CD8-positive, alpha-beta memory T cell (primary cell): ENCODE results near the gene ENDOU. TPM values are rescaled to one million over a fixed set of nuclear protein-coding genes. Genes with fewer than 3 reads are reported as not detected.
A peak's percentile ranks its signal among the peaks of the same experiment; 100 is the strongest.
"Not testable (repeated sequence)": the region's sequence is repeated elsewhere in the genome, so short reads cannot be mapped to it uniquely, and the experiment has no call there.

ENCODE experiments used
- CTCF ChIA-PET: fragments of 350-600 bp; sonication (Branson Sonifier 250); formaldehyde crosslinking; loops from one replicate; lab custom pipeline; 2021; ENCODE audit warnings: antibody characterized with exemption; lab: Charles Lee
- POLR2A ChIA-PET: fragments of 350-600 bp; sonication (Branson Sonifier 250); formaldehyde crosslinking; loops from one replicate; lab custom pipeline; 2021; ENCODE audit warnings: antibody characterized with exemption; lab: Charles Lee
- DNase-seq, 5 donors: peaks; one replicate each; pipeline versions ENCODE4 v3.0.0 to v3.0.0-alpha.2; 2020 to 2022; ENCODE audit warnings: mixed read lengths in 1 of 5
- H3K27ac ChIP-seq: one replicate; pipeline ENCODE4 v1.7.0; 2013; ENCODE audit warnings: low read depth, mild to moderate bottlenecking, low read length, moderate library complexity
- H3K27me3 ChIP-seq: 2 replicates; pipeline ENCODE4 v1.7.0; 2013; ENCODE audit warnings: low read length, mild to moderate bottlenecking; ENCODE audit not compliant: insufficient read depth, poor library complexity, severe bottlenecking
- H3K36me3 ChIP-seq: 2 replicates; pipeline ENCODE4 v1.7.0; 2013; ENCODE audit warnings: mild to moderate bottlenecking, low read length, moderate library complexity; ENCODE audit not compliant: insufficient read depth
- H3K4me1 ChIP-seq: 2 replicates; pipeline ENCODE4 v1.7.0; 2013; ENCODE audit warnings: mild to moderate bottlenecking, low read length, moderate library complexity; ENCODE audit not compliant: insufficient read depth
- H3K4me3 ChIP-seq: 2 replicates; pipeline ENCODE4 v1.7.0; 2013; ENCODE audit warnings: mild to moderate bottlenecking, low read length
- H3K9me3 ChIP-seq: 2 replicates; pipeline ENCODE4 v1.7.0; 2013; ENCODE audit warnings: mild to moderate bottlenecking, low read length
- H3K27ac Mint-ChIP-seq, 8 donors: one replicate each; pipeline ENCODE4 v1.8.0; 2020 to 2021; ENCODE audit warnings: mixed read lengths in 8 of 8, mild to moderate bottlenecking in 6 of 8, inconsistent platforms in 3 of 8, moderate library complexity in 3 of 8
- H3K27me3 Mint-ChIP-seq, 2 donors: one replicate each; pipeline ENCODE4 v1.8.0; 2020 to 2021; ENCODE audit warnings: mixed read lengths in 2 of 2, mild to moderate bottlenecking in 1 of 2, moderate library complexity in 1 of 2
- H3K36me3 Mint-ChIP-seq, 3 donors: one replicate each; pipeline ENCODE4 v1.8.0; 2020 to 2021; ENCODE audit warnings: mixed read lengths in 3 of 3, inconsistent platforms in 1 of 3, mild to moderate bottlenecking in 1 of 3
- H3K4me1 Mint-ChIP-seq, 3 donors: one replicate each; pipeline ENCODE4 v1.8.0; 2020 to 2021; ENCODE audit warnings: mixed read lengths in 3 of 3, inconsistent platforms in 1 of 3, mild to moderate bottlenecking in 1 of 3
- H3K4me3 Mint-ChIP-seq, 7 donors: one replicate each; pipeline ENCODE4 v1.8.0; 2020 to 2021; ENCODE audit warnings: mixed read lengths in 7 of 7, mild to moderate bottlenecking in 6 of 7, moderate library complexity in 4 of 7, inconsistent platforms in 2 of 7
- H3K9me3 Mint-ChIP-seq, 5 donors: one replicate each; pipeline ENCODE4 v1.8.0; 2020 to 2022; ENCODE audit warnings: mixed read lengths in 5 of 5, mild to moderate bottlenecking in 3 of 5, moderate library complexity in 2 of 5, inconsistent platforms in 1 of 5
- polyA plus RNA-seq: library from polyadenylated mRNA; unstranded; fragments of 300-500 nt; fragmentation: Illumina TruSeq; gene quantifications from one replicate; pipeline ENCODE4 v1.2.3, GENCODE V29; 2021
- total RNA-seq, 2 experiments: library from RNA; stranded (reverse); gene quantifications; one replicate each; pipeline ENCODE4 v1.2.3, GENCODE V29; 2021

The ENDOU gene
- total and polyA plus RNA-seq, 3 experiments from 2014 or later, result not detected

DNA sequence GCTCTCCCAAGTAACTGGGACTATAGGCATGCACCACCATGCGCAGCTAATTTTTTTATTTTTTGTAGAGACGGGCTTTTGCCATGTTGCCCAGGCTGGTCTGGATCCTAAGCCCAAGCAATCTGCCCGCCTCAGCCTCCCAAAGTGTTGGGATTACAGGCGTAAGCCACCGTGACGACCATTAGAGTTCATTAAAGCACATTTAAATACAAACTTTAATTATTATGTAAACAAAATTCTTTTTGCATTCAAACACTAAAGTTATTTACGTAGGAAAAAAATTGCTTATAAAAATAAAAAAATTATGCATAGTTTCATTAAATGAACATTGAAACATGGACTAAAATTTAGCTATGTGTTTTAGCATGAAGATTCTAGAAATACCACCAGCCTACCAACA, 26.7 kb downstream of the ENDOU start:
- CTCF ChIA-PET, result no interaction called here
- peaks cover 4 to 69% (median 24%) of the 10 kb centered on the region in 3 donors for H3K36me3 Mint-ChIP-seq

DNA sequence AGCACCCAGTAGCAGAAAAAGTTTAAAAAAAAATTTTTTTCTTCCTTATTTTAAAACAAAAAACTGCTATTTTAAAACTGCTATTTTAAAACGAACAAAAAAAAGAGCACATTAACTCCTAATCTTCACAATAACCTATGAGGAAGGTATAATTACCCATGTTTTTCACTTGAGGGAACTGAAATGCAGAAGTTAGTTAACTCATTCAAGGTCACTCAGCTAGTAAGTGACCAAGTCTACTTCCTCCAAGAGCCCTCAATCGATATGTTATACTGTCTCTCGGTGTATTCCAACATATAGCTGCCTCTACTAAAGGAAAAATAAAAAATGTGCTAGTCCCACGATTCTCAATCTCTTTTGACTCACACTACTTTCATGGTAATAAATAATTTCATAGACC, 27.2 kb downstream of the ENDOU start:
- peaks cover 17% of the 10 kb centered on the region for H3K36me3 ChIP-seq
- no peak overlapping the region for H3K4me3 Mint-ChIP-seq
- no peaks in the 10 kb centered on the region for H3K4me1 ChIP-seq
- H3K27me3 Mint-ChIP-seq, result no peaks in the 10 kb centered on the region
- H3K4me1 Mint-ChIP-seq, result peaks cover 8 to 45% (median 26%) of the 10 kb centered on the region in 3 donors
- H3K36me3 Mint-ChIP-seq, result peaks cover 4 to 70% (median 27%) of the 10 kb centered on the region in 3 donors
- H3K27ac ChIP-seq, result no peak overlapping the region
- H3K27ac Mint-ChIP-seq, result no peak overlapping the region
- H3K9me3 ChIP-seq, result no peaks in the 10 kb centered on the region
- ChIA-PET POLR2A (no interaction called here), CTCF (no interaction called here)
- DNase-seq, result no peak
- no peak overlapping the region for H3K4me3 ChIP-seq
- H3K27me3 ChIP-seq, result no peaks in the 10 kb centered on the region
- no peaks in the 10 kb centered on the region for H3K9me3 Mint-ChIP-seq

More for the DNA sequence above, 26.7 kb downstream of the ENDOU start:
- POLR2A ChIA-PET, result interaction anchor here (0.7 kb wide), 1 partner anchor 487 kb away, joined by 4 read pairs; no protein-coding TSS in a partner anchor
- H3K36me3 ChIP-seq, result peaks cover 17% of the 10 kb centered on the region
- no peaks in the 10 kb centered on the region for H3K4me1 ChIP-seq
- Mint-ChIP-seq H3K4me1 (peaks cover 12 to 48% (median 31%) of the 10 kb centered on the region in 3 donors), H3K27ac (peak overlapping the region in 2 of 8 donors; percentile 47 to 81), H3K27me3 (no peaks in the 10 kb centered on the region), H3K4me3 (no peak overlapping the region), H3K9me3 (no peaks in the 10 kb centered on the region)
- no peak overlapping the region for H3K4me3 ChIP-seq
- no peak overlapping the region for H3K27ac ChIP-seq
- DNase-seq, result no peak
- no peaks in the 10 kb centered on the region for H3K9me3 ChIP-seq
- no peaks in the 10 kb centered on the region for H3K27me3 ChIP-seq

DNA sequence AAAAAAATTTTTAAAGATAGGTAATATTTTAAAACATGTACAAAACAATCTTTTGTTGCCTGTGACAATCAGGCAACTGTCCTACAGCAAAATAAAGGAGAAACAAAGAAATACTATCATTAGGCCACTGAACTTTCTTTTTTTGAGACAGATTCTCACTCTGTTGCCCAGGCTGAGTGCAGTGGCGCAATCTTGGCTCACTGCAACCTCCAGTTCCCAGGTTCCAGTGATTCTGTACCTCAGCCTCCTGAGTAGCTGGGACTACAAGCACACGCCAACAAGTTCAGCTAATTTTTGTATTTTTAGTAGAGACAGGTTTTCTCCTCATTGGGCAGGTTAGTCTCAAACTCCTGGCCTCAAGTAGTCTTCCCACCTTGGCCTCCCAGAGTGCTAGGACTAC, 36.1 kb downstream of the ENDOU start:
- Histone ChIP-seq H3K27me3 (no peaks in the 10 kb centered on the region), H3K9me3 (no peaks in the 10 kb centered on the region), H3K27ac (no peak overlapping the region), H3K36me3 (no peaks in the 10 kb centered on the region), H3K4me3 (no peak overlapping the region), H3K4me1 (no peaks in the 10 kb centered on the region)
- CTCF ChIA-PET, result no interaction called here
- no peak for DNase-seq
- H3K4me3 Mint-ChIP-seq, result no peak overlapping the region
- peaks cover 3 to 64% (median 30%) of the 10 kb centered on the region in 3 donors for H3K36me3 Mint-ChIP-seq
- POLR2A ChIA-PET, result no interaction called here
- no peaks in the 10 kb centered on the region for H3K9me3 Mint-ChIP-seq
- H3K27ac Mint-ChIP-seq, result peak overlapping the region in 1 of 8 donors; percentile 14
- peaks cover 0 to 13% (median 1%) of the 10 kb centered on the region in 3 donors for H3K4me1 Mint-ChIP-seq
- no peaks in the 10 kb centered on the region for H3K27me3 Mint-ChIP-seq

DNA sequence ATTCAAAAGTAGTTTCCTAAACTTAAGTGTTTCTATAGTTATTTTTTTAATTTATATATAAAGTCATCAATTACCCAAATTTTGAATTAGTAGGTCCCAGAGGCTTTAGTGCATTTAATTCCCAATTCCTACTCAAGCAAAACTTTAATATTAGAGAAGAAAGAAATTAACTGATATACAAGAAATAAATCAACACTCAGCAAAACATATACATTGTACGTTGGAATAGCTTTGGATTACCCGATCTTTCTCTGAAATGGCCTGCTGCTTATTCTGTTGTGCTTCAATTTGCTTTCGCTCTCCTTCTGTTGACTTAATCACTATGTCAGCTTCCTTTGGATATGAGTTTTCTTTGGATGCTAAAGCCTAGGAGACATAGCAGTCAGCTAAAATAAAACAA, 37.7 kb downstream of the ENDOU start:
- Histone ChIP-seq H3K27me3 (no peaks in the 10 kb centered on the region), H3K36me3 (no peaks in the 10 kb centered on the region), H3K27ac (no peak overlapping the region), H3K4me1 (peaks cover 4% of the 10 kb centered on the region), H3K9me3 (no peaks in the 10 kb centered on the region), H3K4me3 (no peak overlapping the region)
- H3K27me3 Mint-ChIP-seq, result no peaks in the 10 kb centered on the region
- H3K4me1 Mint-ChIP-seq, result peaks cover 0 to 5% (median 0%) of the 10 kb centered on the region in 3 donors
- ChIA-PET POLR2A (no interaction called here), CTCF (no interaction called here)
- no peak overlapping the region for H3K4me3 Mint-ChIP-seq
- H3K27ac Mint-ChIP-seq, result no peak overlapping the region
- H3K9me3 Mint-ChIP-seq, result no peaks in the 10 kb centered on the region
- H3K36me3 Mint-ChIP-seq, result peaks cover 4 to 61% (median 29%) of the 10 kb centered on the region in 3 donors
- DNase-seq, result no peak

DNA sequence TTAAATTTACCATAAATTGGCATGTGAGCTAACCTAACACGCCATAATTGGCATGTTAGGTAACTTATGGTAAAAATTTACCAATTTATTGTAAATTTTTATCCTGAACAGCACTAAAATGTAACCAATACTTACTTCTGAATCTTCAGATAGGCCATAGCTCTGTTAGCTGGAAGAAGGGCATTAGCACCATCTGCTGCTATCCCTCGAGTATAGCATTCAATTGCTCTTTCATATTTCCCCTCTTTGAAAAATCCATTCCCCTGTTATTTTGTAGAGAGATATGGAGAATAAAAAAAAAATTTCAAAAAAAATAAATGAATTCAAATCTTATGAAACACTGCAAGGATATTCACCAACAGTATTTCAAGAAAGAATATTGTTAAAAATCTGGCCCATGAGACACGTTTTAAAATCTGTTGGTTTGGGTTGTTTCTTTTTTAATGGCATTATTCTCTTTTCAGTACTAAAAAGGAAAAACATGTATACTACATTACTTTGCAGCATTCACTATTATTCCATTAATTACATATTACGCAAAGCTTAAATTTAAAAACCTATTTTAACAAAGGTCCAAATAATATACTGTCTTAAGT, 38.5 kb downstream of the ENDOU start:
- Histone ChIP-seq H3K4me1 (peaks cover 5% of the 10 kb centered on the region), H3K27me3 (no peaks in the 10 kb centered on the region), H3K4me3 (no peak overlapping the region), H3K27ac (no peak overlapping the region), H3K9me3 (no peaks in the 10 kb centered on the region), H3K36me3 (no peaks in the 10 kb centered on the region)
- CTCF ChIA-PET, result interaction anchor here (1.6 kb wide), 1 partner anchor 80 kb away, joined by 4 read pairs; no protein-coding TSS in a partner anchor
- peak in 1 of 5 donors; percentile 28 for DNase-seq
- peaks cover 4 to 58% (median 24%) of the 10 kb centered on the region in 3 donors for H3K36me3 Mint-ChIP-seq
- H3K4me1 Mint-ChIP-seq, result peaks cover 0 to 5% (median 0%) of the 10 kb centered on the region in 3 donors
- H3K9me3 Mint-ChIP-seq, result no peaks in the 10 kb centered on the region
- no peak overlapping the region for H3K4me3 Mint-ChIP-seq
- H3K27me3 Mint-ChIP-seq, result no peaks in the 10 kb centered on the region
- POLR2A ChIA-PET, result no interaction called here
- H3K27ac Mint-ChIP-seq, result no peak overlapping the region

DNA sequence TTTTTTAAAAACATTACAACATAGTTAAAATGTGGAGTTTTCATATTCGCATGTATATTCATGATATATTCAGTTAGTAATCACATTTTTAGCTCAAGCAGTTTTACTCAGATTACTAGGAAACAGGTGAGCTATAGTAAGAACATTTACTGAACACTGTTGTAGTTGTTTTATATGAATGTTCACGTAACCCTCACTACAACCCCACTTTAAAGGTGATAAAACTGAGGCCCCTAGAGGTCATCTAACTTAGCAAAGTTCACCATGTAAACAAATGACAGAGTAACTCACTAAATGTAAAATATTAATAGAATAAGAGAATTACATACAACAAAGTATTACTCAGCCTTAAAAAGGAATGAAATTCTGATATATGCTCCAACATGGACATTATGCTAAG, 45.5 kb downstream of the ENDOU start:
- peaks cover 9% of the 10 kb centered on the region for H3K36me3 ChIP-seq
- H3K4me1 Mint-ChIP-seq, result peaks cover 8 to 29% (median 22%) of the 10 kb centered on the region in 3 donors

DNA sequence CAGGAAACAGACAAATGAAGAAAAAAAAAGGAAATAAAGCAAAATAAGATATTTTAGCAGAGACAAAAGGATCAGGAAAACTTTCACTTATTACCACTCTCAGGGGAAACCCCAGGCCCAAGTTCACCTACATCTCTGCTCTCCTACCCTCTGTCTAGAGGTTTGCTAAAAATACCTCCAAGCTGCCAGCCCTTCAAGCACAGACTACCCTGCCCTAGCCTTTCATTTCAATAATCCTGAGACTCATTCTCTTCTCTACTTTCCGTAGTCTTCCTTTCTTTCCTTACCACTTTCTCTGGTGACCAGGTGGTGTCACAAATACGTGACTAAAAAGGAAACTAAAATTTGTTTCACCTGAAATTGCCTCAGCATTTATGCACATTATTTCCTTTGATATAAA, 53.2 kb downstream of the ENDOU start:
- Mint-ChIP-seq H3K4me1 (peaks cover 8 to 27% (median 25%) of the 10 kb centered on the region in 3 donors), H3K27me3 (no peaks in the 10 kb centered on the region), H3K36me3 (peaks cover 8 to 81% (median 43%) of the 10 kb centered on the region in 3 donors), H3K9me3 (no peaks in the 10 kb centered on the region), H3K27ac (peak overlapping the region in 1 of 8 donors; percentile 67), H3K4me3 (no peak overlapping the region)
- POLR2A ChIA-PET, result no interaction called here
- Histone ChIP-seq H3K9me3 (no peaks in the 10 kb centered on the region), H3K4me1 (no peaks in the 10 kb centered on the region), H3K4me3 (no peak overlapping the region), H3K27me3 (no peaks in the 10 kb centered on the region), H3K27ac (no peak overlapping the region), H3K36me3 (peaks cover 5% of the 10 kb centered on the region)
- no peak for DNase-seq
- CTCF ChIA-PET, result no interaction called here

More for the DNA sequence above, 45.5 kb downstream of the ENDOU start:
- DNase-seq, result no peak
- H3K9me3 ChIP-seq, result no peaks in the 10 kb centered on the region
- H3K4me1 ChIP-seq, result peaks cover 5% of the 10 kb centered on the region
- Mint-ChIP-seq H3K27ac (no peak overlapping the region), H3K9me3 (no peaks in the 10 kb centered on the region), H3K4me3 (no peak overlapping the region), H3K27me3 (no peaks in the 10 kb centered on the region), H3K36me3 (peaks cover 12 to 81% (median 40%) of the 10 kb centered on the region in 3 donors)
- POLR2A ChIA-PET, result no interaction called here
- CTCF ChIA-PET, result no interaction called here
- no peaks in the 10 kb centered on the region for H3K27me3 ChIP-seq
- H3K4me3 ChIP-seq, result no peak overlapping the region
- H3K27ac ChIP-seq, result no peak overlapping the region

DNA sequence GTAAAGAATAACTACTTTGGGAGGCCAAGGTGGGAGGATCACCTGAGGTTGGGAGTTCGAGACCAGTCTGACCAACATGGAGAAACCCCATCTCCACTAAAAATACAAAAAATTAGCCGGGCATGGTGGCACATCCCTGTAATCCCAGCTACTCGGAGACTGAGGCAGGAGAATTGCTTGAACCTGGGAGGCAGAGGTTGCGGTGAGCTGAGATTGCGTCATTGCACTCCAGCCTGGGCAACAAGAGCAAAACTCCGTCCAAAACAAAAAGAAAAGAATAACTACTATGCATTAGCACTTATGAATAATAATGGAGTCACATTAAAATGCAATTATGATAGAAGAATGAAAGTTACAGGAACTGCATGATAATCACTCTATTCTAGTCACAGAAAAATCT, 57.4 kb downstream of the ENDOU start:
- Mint-ChIP-seq H3K36me3 (peaks cover 15 to 72% (median 30%) of the 10 kb centered on the region in 3 donors), H3K4me1 (peaks cover 5 to 11% (median 6%) of the 10 kb centered on the region in 3 donors)
- H3K36me3 ChIP-seq, result peaks cover 19% of the 10 kb centered on the region
- CTCF ChIA-PET, H3K27me3 Mint-ChIP-seq, POLR2A ChIA-PET, DNase-seq, H3K9me3 Mint-ChIP-seq, H3K4me3 ChIP-seq, H3K27me3 ChIP-seq, H3K4me1 ChIP-seq, H3K9me3 ChIP-seq, H3K27ac ChIP-seq, H3K4me3 Mint-ChIP-seq, H3K27ac Mint-ChIP-seq: not testable (repeated sequence)
